T-helper 2 cell treated with Interferon-gamma antibody and Interleukin-4, amounts not matched to agents 100 ng/mL and 5 ng/mL, for 36 hours (primary cell): ENCODE data around the gene PLOD3. TPM values are rescaled to one million over a fixed set of nuclear protein-coding genes. Genes with fewer than 3 reads are reported as not detected.

Source experiments
- intact Hi-C: fragments of 100-400 bp; cut with micrococcal nuclease; formaldehyde crosslinking; loops from one replicate; pipeline ENCODE4 v1.15.1; 2023
- total RNA-seq: library from RNA; stranded (reverse); gene quantifications from 2 replicates; pipeline ENCODE4 v1.2.3, GENCODE V29; 2022

PLOD3 gene
- total RNA-seq, 1 donor from 2014 or later, result 78.6 TPM

- intact Hi-C loops, result loop anchor here (5.0 to 10.0 kb wide), 2 partner anchors 73 to 356 kb away; partner anchors contain the start of genes UFSP1 and VGF
Observed at GRCh38 chr7:101240226-101241014, 23.0 kb upstream of the PLOD3 start.

GRCh38 chr7:101239951-101240220, 22.5 kb upstream of the PLOD3 start:
- intact Hi-C loops, result loop anchor here (5.0 to 10.0 kb wide), 2 partner anchors 73 to 355 kb away; partner anchors contain the start of genes UFSP1 and VGF

GRCh38 chr7:101239191-101239950, 22.0 kb upstream of the PLOD3 start:
- intact Hi-C loops, result no loop called here

GRCh38 chr7:101238226-101239182, 21.1 kb upstream of the PLOD3 start:
- intact Hi-C loops, result no loop called here

GRCh38 chr7:101237206-101238067, 20.1 kb upstream of the PLOD3 start, which contains the start of gene CLDN15:
TSS of gene CLDN15 (minus strand) at chr7:101237802. CDS start at chr7:101237581, 221 bp downstream.
- intact Hi-C loops, result no loop called here

- intact Hi-C loops, result no loop called here
Observed at GRCh38 chr7:101236292-101236835, 19.0 kb upstream of the PLOD3 start.

- intact Hi-C loops, result no loop called here
Observed at GRCh38 chr7:101235522-101235921, 18.1 kb upstream of the PLOD3 start.

GRCh38 chr7:101235050-101235449, 17.7 kb upstream of the PLOD3 start:
- intact Hi-C loops, result no loop called here

GRCh38 chr7:101234636-101235035, 17.3 kb upstream of the PLOD3 start:
- intact Hi-C loops, result no loop called here

- intact Hi-C loops, result no loop called here
Observed at GRCh38 chr7:101233907-101234547, 16.6 kb upstream of the PLOD3 start.

- intact Hi-C loops, result no loop called here
Observed at GRCh38 chr7:101232141-101232850, 14.9 kb upstream of the PLOD3 start.

GRCh38 chr7:101231644-101232043, 14.3 kb upstream of the PLOD3 start:
- intact Hi-C loops, result no loop called here

- intact Hi-C loops, result no loop called here
Observed at GRCh38 chr7:101226721-101227120, 9.3 kb upstream of the PLOD3 start.

- intact Hi-C loops, result no loop called here
Observed at GRCh38 chr7:101225650-101226049, 8.3 kb upstream of the PLOD3 start.

- intact Hi-C loops, result no loop called here
Observed at GRCh38 chr7:101223528-101223927, 6.1 kb upstream of the PLOD3 start.

- intact Hi-C loops, result no loop called here
Observed at GRCh38 chr7:101222275-101222830, 5.0 kb upstream of the PLOD3 start.

GRCh38 chr7:101220295-101220694, 2.9 kb upstream of the PLOD3 start:
- intact Hi-C loops, result no loop called here
